Cardiac fibroblast (primary cell): ENCODE results near the gene ANKRD17.
"Not testable (repeated sequence)": the region's sequence is repeated elsewhere in the genome, so short reads cannot be mapped to it uniquely, and the experiment has no call there.

ENCODE experiments used
- DNase-seq, 2 donors: peaks; one replicate each; pipeline versions ENCODE4 v3.0.0 to v3.0.0-alpha.2; 2010; ENCODE audit warnings: low read depth in 2 of 2
- H3K4me3 ChIP-seq, 2 donors: replicated peaks in 1 of 2; 1 replicate in 1 of 2; 2 replicates in 1 of 2; pipeline ENCODE4 v1.5.1; 2011; ENCODE audit warnings: low read depth in 2 of 2, low read length in 2 of 2, mild to moderate bottlenecking in 2 of 2, moderate library complexity in 1 of 2
- TF ChIP-seq, protein P1 (sequence below): IDR thresholded peaks from one replicate; pipeline ENCODE4 v1.5.1; 2011; ENCODE audit warnings: low read depth, mild to moderate bottlenecking, low read length, inconsistent platforms

ANKRD17 gene

DNA sequence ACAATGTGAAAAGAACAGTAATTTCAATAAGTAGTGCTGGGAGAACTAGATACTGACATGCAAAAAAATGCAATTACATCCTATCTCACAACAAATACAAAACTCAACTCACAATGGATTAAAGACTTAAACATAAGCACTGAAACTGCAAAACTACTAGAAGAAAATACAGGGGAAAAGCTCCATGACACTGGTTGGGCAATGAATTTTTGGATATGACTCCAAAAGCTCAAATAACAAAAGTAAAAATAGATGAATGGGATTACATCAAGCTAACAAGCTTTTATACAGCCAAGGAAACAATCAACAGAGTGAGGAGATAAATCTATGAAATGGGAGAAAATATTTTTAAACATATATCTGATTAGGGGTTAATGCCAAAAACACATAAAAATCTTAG, 53.1 kb downstream of the ANKRD17 start:
- H3K4me3 ChIP-seq, result no peak overlapping the region
- TF ChIP-seq, protein P1, sequence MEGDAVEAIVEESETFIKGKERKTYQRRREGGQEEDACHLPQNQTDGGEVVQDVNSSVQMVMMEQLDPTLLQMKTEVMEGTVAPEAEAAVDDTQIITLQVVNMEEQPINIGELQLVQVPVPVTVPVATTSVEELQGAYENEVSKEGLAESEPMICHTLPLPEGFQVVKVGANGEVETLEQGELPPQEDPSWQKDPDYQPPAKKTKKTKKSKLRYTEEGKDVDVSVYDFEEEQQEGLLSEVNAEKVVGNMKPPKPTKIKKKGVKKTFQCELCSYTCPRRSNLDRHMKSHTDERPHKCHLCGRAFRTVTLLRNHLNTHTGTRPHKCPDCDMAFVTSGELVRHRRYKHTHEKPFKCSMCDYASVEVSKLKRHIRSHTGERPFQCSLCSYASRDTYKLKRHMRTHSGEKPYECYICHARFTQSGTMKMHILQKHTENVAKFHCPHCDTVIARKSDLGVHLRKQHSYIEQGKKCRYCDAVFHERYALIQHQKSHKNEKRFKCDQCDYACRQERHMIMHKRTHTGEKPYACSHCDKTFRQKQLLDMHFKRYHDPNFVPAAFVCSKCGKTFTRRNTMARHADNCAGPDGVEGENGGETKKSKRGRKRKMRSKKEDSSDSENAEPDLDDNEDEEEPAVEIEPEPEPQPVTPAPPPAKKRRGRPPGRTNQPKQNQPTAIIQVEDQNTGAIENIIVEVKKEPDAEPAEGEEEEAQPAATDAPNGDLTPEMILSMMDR, result no peak
- DNase-seq, result no peak

DNA sequence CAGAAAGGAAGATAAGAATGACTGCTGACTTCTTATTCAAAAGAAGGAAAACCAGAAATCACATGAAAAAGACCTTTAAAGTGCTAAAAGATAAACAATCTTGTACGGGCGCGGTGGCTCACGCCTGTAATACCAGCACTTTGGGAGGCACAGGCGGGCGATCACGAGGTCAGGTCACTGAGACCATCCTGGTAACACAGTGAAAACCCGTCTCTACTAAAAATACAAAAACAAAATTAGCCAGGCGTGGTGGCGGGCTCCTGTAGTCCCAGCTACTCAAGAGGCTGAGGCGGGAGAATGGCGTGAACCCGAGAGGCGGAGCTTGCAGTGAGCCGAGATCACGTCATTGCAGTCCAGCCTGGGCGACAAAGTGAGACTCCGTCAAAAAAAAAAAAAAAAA, 54.6 kb downstream of the ANKRD17 start:
- H3K4me3 ChIP-seq, DNase-seq: not testable (repeated sequence)

DNA sequence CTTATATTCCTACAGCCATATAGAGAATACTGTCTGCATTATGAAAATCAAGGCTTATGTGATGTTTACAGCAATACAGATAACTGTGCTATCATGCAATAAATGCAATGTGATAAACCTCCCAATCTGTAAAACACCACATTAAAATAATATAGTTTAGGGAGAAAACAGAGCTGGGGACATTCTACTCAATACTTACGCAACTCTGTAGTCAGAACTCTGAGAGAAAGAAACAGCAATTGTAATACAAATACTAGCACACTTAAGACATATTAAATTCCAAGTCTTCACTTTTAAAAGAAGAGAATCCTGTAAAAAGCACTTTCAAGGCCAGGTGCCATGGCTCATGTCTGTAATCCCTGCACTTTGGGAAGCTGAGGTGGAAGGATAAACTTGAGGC, 61.4 kb downstream of the ANKRD17 start:
- TF ChIP-seq, protein P1, result no peak
- peak; percentile 20 to 33 for DNase-seq

DNA sequence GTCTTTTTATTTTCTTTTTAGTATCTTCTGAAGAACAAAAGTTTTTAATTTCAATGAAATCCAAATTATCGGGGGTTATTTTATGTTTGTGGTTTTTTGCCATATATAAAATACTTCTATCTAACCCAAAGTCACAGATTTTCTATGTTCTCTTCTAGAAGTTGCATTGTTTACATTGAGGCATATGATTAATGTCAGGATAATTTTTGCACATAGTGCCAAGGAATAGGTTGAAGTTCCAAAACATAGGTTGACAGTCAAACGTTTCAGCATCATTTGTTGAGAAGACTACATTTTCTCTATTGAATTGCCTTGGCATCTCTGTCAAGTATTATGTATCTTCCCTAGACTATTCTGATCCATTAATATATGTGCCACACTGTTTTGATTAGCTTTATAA, 64.5 kb downstream of the ANKRD17 start:
- no peak for DNase-seq
- H3K4me3 ChIP-seq, result no peak overlapping the region
- TF ChIP-seq, protein P1, result no peak

More for the DNA sequence above, 61.4 kb downstream of the ANKRD17 start:
- H3K4me3 ChIP-seq, result no peak overlapping the region

DNA sequence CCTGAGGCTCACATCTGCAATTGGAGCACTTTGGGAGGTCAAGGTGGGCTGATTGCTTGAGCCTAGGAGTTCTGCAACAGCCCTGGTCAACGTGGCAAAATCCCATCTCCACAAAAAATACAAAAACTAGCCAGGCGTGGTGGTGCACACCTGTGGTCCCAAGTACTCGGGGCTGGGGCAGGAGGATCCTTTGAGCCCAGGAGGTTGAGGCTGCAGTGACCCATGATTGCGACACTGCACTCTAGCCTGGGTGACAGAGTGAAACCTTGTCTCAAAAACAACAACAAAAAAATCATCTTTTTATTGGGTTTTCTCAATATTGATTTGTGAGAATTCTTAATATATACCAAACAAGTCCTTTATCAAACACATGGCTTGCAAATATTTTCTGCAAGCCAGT, 64.9 kb downstream of the ANKRD17 start:
- no peak overlapping the region for H3K4me3 ChIP-seq
- TF ChIP-seq, protein P1, result no peak
- no peak for DNase-seq

DNA sequence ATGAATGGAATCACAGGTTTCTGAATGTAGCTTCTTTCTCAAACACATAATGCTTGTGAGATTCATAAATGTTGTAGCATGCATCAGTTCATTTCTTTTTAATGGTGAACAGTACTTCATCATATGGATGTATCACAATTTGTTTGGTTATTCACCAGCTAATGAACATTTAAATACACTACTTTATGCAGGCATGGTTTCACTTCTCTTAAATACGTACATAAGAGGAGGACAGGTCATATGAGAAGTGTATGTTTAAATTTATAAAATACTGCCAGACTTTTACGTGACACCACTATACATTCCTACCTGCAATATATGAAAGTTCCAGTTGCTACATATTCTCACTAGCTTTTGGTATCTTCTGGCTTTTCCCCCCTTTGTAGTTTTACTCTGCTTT, 65.4 kb downstream of the ANKRD17 start:
- TF ChIP-seq, protein P1, result no peak
- no peak overlapping the region for H3K4me3 ChIP-seq
- DNase-seq, result no peak

DNA sequence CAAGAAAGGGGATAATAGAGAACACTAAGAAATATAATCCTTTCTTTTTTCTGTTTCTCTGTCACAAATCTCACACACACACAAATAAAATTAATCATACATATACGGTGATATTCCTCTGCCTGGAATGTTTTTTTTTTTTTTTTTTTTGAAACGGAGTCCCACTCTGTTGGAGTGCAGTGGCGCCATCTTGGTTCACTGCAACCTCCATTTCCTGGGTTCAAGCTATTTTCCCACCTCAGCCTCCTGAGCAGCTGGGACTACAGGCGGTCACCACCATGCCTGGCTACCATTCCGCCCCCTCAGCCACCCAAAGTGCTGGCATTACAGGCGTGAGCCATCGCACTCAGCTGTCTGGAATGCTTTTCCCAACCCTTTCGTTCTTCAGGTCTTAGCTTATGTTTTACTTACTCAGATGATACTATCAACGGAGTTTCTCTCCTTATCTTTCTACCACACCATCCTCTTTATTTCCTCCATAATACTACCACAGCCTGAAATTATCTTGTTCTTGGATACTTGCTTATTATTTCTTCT, 69.3 kb downstream of the ANKRD17 start:
- peak in 1 of 2 donors; percentile 51 for DNase-seq
- H3K4me3 ChIP-seq, result no peak overlapping the region
- TF ChIP-seq, protein P1, result no peak
